ENCODE data around the gene SCGB1C2.

Gene SCGB1C2

DNA sequence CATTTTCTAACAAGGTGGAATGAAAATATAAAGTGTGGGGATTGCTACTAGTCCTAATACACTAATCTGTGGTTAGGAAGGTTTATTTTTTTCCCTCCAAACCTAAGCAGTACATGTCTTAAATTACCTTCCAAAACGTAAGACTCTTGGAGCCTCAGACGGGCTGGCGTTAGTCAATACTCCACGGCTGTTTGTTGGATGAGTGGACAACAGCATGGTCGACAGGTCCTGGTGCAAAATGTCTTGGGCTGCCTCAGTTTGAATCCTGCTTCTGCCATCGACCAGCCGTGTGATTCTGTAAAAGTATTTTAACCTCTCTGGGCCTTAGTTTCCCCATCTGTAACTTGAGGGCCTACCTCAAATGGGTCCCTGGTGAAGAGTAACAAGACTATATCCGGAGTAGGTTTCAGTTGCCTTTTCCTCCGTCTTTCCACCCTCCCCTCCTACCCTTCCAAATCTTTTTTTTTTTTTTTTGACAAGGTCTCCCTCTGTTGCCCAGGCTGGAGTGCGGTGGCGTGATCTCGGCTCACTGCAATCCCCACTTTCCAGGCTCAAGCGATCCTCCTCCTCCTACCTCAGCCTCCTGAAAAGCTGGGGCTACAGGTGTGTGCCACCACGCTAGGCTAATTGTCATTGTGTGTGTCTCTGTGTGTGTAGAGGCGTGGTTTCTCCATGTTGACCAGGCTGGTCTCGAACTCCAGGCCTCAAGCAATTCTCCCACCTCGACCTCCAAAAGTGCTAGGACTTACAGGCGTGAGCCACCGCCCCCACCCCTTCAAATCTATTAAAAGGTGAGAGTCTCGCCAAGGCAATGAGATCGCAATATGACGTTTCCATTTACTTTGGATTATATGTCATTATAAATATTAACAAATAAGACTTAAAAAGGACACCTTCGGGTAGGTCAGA, 5.8 kb downstream of the SCGB1C2 start:
- H3K4me1 ChIP-seq (ENCODE audit: control insufficient read depth in 5 of 5, insufficient read depth in 5 of 5, low read length in 5 of 5): peaks cover 0 to 12% (median 0%) of the 10 kb centered on the region in 5 donors
- H3K27ac ChIP-seq (ENCODE audit: low read depth, low read length): no peak overlapping the region
- H3K27me3 ChIP-seq (ENCODE audit: control insufficient read depth in 5 of 5, insufficient read depth in 4 of 5, low read length in 5 of 5): peaks cover 0 to 2% (median 0%) of the 10 kb centered on the region in 5 donors
- no peak overlapping the region for H3K9ac ChIP-seq (ENCODE audit: low read length in 5 of 5)
- peaks cover 0 to 8% (median 4%) of the 10 kb centered on the region in 5 donors for H3K36me3 ChIP-seq (ENCODE audit: control insufficient read depth in 5 of 5, insufficient read depth in 5 of 5, low read length in 5 of 5)
- no peaks in the 10 kb centered on the region for H3K9me3 ChIP-seq (ENCODE audit: control insufficient read depth in 5 of 5, low read length in 5 of 5)
- H3K4me3 ChIP-seq (ENCODE audit: low read depth in 1 of 5, low read length in 5 of 5): no peak overlapping the region

DNA sequence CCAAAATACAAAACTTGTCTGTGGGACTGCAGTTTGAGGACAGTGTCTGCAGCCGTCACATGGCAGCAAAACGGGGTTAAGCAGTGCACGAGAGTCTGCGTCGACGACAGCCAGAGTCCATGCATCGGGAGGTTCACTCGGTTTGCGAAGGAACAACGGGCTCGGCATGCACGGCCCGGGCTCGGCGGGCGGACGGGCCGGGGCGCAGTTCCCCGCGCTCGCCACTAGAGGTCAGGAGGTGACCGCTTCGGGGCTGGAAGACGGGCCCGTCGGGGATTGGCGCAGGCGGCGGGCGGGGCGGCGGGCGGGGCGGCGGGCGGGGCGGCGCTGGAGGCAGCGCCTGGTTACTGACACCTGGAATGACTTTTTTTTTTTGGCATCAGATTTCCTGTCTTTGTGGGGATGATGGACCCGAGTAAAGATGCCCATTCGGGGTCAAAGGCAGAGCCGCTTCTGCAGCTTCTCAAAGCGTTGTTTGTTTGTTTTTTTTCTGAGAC, 6.5 kb downstream of the SCGB1C2 start:
- Histone ChIP-seq H3K9me3 (ENCODE audit: control insufficient read depth in 5 of 5, low read length in 5 of 5) (no peaks in the 10 kb centered on the region), H3K9ac (ENCODE audit: low read length in 5 of 5) (no peak overlapping the region), H3K27ac (ENCODE audit: low read depth, low read length) (no peak overlapping the region), H3K4me1 (ENCODE audit: control insufficient read depth in 5 of 5, insufficient read depth in 5 of 5, low read length in 5 of 5) (peaks cover 0 to 12% (median 0%) of the 10 kb centered on the region in 5 donors), H3K36me3 (ENCODE audit: control insufficient read depth in 5 of 5, insufficient read depth in 5 of 5, low read length in 5 of 5) (peaks cover 0 to 13% (median 4%) of the 10 kb centered on the region in 5 donors), H3K27me3 (ENCODE audit: control insufficient read depth in 5 of 5, insufficient read depth in 4 of 5, low read length in 5 of 5) (peaks cover 0 to 2% (median 0%) of the 10 kb centered on the region in 5 donors), H3K4me3 (ENCODE audit: low read depth in 1 of 5, low read length in 5 of 5) (no peak overlapping the region)

DNA sequence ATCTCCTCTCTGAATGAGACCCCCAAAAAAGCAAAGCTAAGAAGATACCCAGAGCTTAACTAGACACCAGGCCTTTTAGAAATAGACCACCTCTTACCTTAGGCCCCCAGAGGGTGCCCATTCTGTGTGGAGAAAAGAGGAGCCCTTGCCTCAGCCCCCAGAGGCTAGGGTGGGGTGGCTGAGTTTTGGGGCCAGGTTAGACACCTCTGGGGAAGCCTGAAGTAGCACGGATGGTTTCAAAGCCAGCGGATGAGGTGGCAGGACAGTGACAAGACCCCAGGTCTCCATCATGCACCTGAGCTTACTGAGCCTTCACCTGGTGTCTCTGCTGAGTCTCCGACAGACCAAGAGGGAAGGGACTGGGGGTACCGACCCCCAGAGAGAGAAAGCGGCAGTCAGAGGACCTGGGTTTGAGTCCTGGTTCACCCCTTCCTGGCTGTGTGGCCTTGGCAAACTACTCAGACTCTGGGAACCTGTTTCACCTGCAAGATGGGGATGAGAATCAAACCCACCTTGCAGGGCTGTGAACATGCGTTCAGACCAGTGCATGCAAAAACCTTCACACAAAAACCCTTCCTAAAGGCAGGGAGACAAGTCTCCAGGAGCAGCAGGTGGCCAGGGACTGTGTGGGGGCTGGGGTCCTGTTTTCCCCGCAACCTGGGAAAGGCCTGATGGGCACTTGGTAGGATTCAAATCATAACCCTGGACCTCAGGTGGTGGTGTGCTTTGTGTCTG, 7.7 kb downstream of the SCGB1C2 start:
- H3K4me3 ChIP-seq (ENCODE audit: low read depth in 1 of 5, low read length in 5 of 5): no peak overlapping the region
- peaks cover 0 to 2% (median 0%) of the 10 kb centered on the region in 5 donors for H3K27me3 ChIP-seq (ENCODE audit: control insufficient read depth in 5 of 5, insufficient read depth in 4 of 5, low read length in 5 of 5)
- peaks cover 0 to 17% (median 7%) of the 10 kb centered on the region in 5 donors for H3K36me3 ChIP-seq (ENCODE audit: control insufficient read depth in 5 of 5, insufficient read depth in 5 of 5, low read length in 5 of 5)
- H3K4me1 ChIP-seq (ENCODE audit: control insufficient read depth in 5 of 5, insufficient read depth in 5 of 5, low read length in 5 of 5): peaks cover 0 to 12% (median 0%) of the 10 kb centered on the region in 5 donors
- H3K9ac ChIP-seq (ENCODE audit: low read length in 5 of 5): no peak overlapping the region
- H3K27ac ChIP-seq (ENCODE audit: low read depth, low read length): no peak overlapping the region
- H3K9me3 ChIP-seq (ENCODE audit: control insufficient read depth in 5 of 5, low read length in 5 of 5): no peaks in the 10 kb centered on the region

GRCh38 chr17:145671-146541, 8.5 kb downstream of the SCGB1C2 start:
- Histone ChIP-seq H3K9ac (ENCODE audit: low read length in 5 of 5) (no peak overlapping the region), H3K4me1 (ENCODE audit: control insufficient read depth in 5 of 5, insufficient read depth in 5 of 5, low read length in 5 of 5) (peaks cover 0 to 12% (median 0%) of the 10 kb centered on the region in 5 donors), H3K36me3 (ENCODE audit: control insufficient read depth in 5 of 5, insufficient read depth in 5 of 5, low read length in 5 of 5) (peaks cover 0 to 17% (median 7%) of the 10 kb centered on the region in 5 donors), H3K27ac (ENCODE audit: low read depth, low read length) (no peak overlapping the region), H3K4me3 (ENCODE audit: low read depth in 1 of 5, low read length in 5 of 5) (no peak overlapping the region), H3K9me3 (ENCODE audit: control insufficient read depth in 5 of 5, low read length in 5 of 5) (no peaks in the 10 kb centered on the region), H3K27me3 (ENCODE audit: control insufficient read depth in 5 of 5, insufficient read depth in 4 of 5, low read length in 5 of 5) (peaks cover 0 to 2% (median 0%) of the 10 kb centered on the region in 5 donors)

- Histone ChIP-seq H3K9me3 (ENCODE audit: control insufficient read depth in 5 of 5, low read length in 5 of 5) (no peaks in the 10 kb centered on the region), H3K27ac (ENCODE audit: low read depth, low read length) (no peak overlapping the region), H3K36me3 (ENCODE audit: control insufficient read depth in 5 of 5, insufficient read depth in 5 of 5, low read length in 5 of 5) (peaks cover 0 to 19% (median 7%) of the 10 kb centered on the region in 5 donors), H3K4me3 (ENCODE audit: low read depth in 1 of 5, low read length in 5 of 5) (no peak overlapping the region), H3K27me3 (ENCODE audit: control insufficient read depth in 5 of 5, insufficient read depth in 4 of 5, low read length in 5 of 5) (peaks cover 0 to 2% (median 0%) of the 10 kb centered on the region in 5 donors), H3K9ac (ENCODE audit: low read length in 5 of 5) (no peak overlapping the region), H3K4me1 (ENCODE audit: control insufficient read depth in 5 of 5, insufficient read depth in 5 of 5, low read length in 5 of 5) (peaks cover 0 to 12% (median 0%) of the 10 kb centered on the region in 5 donors)
Measured at GRCh38 chr17:146546-146945, 9.2 kb downstream of the SCGB1C2 start.

DNA sequence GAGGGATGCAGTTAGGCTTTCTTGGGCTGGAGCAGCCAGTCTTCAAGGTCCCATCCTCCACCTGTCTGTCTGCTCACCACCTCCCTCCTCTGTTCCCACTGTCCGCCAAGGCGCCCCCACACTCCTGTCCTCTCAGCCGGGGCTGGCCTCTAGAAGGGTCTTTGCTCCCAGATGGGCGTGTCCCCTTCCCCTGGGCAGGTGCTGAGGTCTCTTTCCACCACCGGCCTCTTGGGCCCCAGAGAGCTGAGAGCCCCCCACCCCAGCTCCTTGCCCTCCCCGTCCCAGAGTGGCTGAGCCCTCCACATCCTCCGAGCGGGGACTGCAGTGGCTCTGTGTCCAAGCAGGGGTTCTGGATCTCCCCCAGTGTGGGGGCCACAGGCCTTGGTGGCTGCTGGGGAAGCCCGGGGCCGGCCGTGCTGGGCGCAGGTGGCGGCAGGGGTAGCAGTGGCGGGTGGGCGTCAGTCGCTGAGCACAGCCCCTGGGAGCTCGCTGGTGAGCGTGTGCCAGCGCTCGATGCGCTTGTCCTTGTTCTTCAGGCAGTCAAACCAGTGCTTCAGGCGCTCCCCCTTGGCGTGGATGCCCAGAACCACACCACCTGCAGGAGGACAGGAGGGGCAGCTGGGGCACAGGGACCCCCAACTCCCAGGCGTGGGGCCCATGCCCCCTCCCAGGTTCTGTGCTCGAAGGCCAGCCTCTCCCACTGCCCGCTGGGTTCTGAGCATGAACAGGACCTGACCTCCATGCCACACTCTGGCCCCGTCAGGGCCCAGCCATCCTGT, 9.8 kb downstream of the SCGB1C2 start:
- no peaks in the 10 kb centered on the region for H3K9me3 ChIP-seq (ENCODE audit: control insufficient read depth in 5 of 5, low read length in 5 of 5)
- H3K9ac ChIP-seq (ENCODE audit: low read length in 5 of 5): no peak overlapping the region
- H3K27me3 ChIP-seq (ENCODE audit: control insufficient read depth in 5 of 5, insufficient read depth in 4 of 5, low read length in 5 of 5): peaks cover 0 to 2% (median 0%) of the 10 kb centered on the region in 5 donors
- H3K4me1 ChIP-seq (ENCODE audit: control insufficient read depth in 5 of 5, insufficient read depth in 5 of 5, low read length in 5 of 5): peaks cover 0 to 12% (median 0%) of the 10 kb centered on the region in 5 donors
- H3K27ac ChIP-seq (ENCODE audit: low read depth, low read length): no peak overlapping the region
- peaks cover 0 to 22% (median 7%) of the 10 kb centered on the region in 5 donors for H3K36me3 ChIP-seq (ENCODE audit: control insufficient read depth in 5 of 5, insufficient read depth in 5 of 5, low read length in 5 of 5)
- no peak overlapping the region for H3K4me3 ChIP-seq (ENCODE audit: low read depth in 1 of 5, low read length in 5 of 5)

DNA sequence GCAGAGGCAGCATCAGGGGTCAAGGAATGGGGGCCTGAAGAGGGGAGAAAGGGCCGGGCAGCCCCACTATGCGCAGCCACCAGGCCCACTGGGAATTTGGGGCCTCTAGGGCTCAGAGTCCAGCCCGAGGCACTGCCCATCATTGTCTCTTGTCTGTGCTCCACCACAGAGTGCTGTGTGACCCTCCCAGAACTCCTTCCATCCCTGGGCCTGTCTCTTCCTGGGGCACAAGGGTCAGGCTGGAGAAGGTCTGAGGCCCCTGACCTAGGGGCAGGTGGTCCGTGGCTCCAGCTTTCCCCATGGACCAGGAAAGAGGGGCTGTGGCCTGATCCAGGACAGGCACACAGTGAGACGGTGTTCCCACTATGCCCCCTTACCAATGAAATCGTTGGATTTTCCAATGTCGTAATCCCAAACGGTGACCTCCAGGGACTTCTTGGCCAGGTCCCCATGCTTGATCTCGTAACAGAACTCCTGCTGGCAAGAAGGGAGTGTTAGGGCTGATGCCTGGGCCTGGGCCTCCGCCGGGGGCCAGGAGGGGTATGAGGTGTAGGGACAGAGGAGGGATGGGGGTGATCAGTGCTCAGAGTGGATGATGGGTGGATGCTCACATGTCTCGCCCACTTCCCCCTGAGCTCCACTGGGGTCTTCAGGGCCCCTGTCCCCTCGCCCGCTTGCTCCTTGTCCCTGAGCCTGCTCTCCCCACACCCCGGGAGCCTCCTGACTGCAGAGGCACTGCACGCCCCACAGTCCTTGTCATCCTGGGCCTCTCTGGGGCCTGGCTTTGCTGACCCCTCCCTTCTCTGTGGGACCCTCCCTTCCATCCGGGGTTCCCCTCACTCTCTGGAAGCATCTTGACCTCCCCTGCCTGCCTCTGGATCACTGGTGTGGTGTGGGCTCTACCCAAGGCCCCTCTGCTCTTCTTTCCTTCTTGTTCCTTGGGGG, 10.7 kb downstream of the SCGB1C2 start:
- Histone ChIP-seq H3K9me3 (ENCODE audit: control insufficient read depth in 5 of 5, low read length in 5 of 5) (no peaks in the 10 kb centered on the region), H3K27ac (ENCODE audit: low read depth, low read length) (no peak overlapping the region), H3K27me3 (ENCODE audit: control insufficient read depth in 5 of 5, insufficient read depth in 4 of 5, low read length in 5 of 5) (no peaks in the 10 kb centered on the region), H3K9ac (ENCODE audit: low read length in 5 of 5) (no peak overlapping the region), H3K4me3 (ENCODE audit: low read depth in 1 of 5, low read length in 5 of 5) (no peak overlapping the region), H3K36me3 (ENCODE audit: control insufficient read depth in 5 of 5, insufficient read depth in 5 of 5, low read length in 5 of 5) (peaks cover 0 to 26% (median 7%) of the 10 kb centered on the region in 5 donors), H3K4me1 (ENCODE audit: control insufficient read depth in 5 of 5, insufficient read depth in 5 of 5, low read length in 5 of 5) (peaks cover 0 to 12% (median 0%) of the 10 kb centered on the region in 5 donors)

- Histone ChIP-seq H3K9ac (ENCODE audit: low read length in 5 of 5) (no peak overlapping the region), H3K36me3 (ENCODE audit: control insufficient read depth in 5 of 5, insufficient read depth in 5 of 5, low read length in 5 of 5) (peaks cover 0 to 27% (median 7%) of the 10 kb centered on the region in 5 donors), H3K27me3 (ENCODE audit: control insufficient read depth in 5 of 5, insufficient read depth in 4 of 5, low read length in 5 of 5) (no peaks in the 10 kb centered on the region)
Measured at GRCh38 chr17:148757-149156, 11.4 kb downstream of the SCGB1C2 start.

More at GRCh38 chr17:148757-149156, 11.4 kb downstream of the SCGB1C2 start:
- no peaks in the 10 kb centered on the region for H3K9me3 ChIP-seq (ENCODE audit: control insufficient read depth in 5 of 5, low read length in 5 of 5)
- H3K4me3 ChIP-seq (ENCODE audit: low read depth in 1 of 5, low read length in 5 of 5): no peak overlapping the region
- no peak overlapping the region for H3K27ac ChIP-seq (ENCODE audit: low read depth, low read length)
- H3K4me1 ChIP-seq (ENCODE audit: control insufficient read depth in 5 of 5, insufficient read depth in 5 of 5, low read length in 5 of 5): peaks cover 0 to 7% (median 0%) of the 10 kb centered on the region in 5 donors
